Left renal cortex interstitium (tissue), 4 donors: ENCODE measurements around the gene CLIP2. TPM values are rescaled to one million over a fixed set of nuclear protein-coding genes. Genes with fewer than 3 reads are reported as not detected.
"Not testable (repeated sequence)": the region's sequence is repeated elsewhere in the genome, so short reads cannot be mapped to it uniquely, and the experiment has no call there.

Source experiments
- DNase-seq, 4 donors: peaks; one replicate each; pipeline ENCODE4 v3.0.0-alpha.2; 2013; ENCODE audit warnings: low read depth in 4 of 4, low spot score in 2 of 4, missing footprints in 1 of 4
- polyA plus RNA-seq, 4 donors: library from polyadenylated mRNA; unstranded; fragments of 120-200 nt; gene quantifications; one replicate each; pipeline ENCODE4 v1.2.1, GENCODE V29; 2013; ENCODE audit not compliant: insufficient read length in 4 of 4

The CLIP2 gene
- polyA plus RNA-seq, 4 donors = 26.0 to 38.2 (median 30.4) TPM

DNA sequence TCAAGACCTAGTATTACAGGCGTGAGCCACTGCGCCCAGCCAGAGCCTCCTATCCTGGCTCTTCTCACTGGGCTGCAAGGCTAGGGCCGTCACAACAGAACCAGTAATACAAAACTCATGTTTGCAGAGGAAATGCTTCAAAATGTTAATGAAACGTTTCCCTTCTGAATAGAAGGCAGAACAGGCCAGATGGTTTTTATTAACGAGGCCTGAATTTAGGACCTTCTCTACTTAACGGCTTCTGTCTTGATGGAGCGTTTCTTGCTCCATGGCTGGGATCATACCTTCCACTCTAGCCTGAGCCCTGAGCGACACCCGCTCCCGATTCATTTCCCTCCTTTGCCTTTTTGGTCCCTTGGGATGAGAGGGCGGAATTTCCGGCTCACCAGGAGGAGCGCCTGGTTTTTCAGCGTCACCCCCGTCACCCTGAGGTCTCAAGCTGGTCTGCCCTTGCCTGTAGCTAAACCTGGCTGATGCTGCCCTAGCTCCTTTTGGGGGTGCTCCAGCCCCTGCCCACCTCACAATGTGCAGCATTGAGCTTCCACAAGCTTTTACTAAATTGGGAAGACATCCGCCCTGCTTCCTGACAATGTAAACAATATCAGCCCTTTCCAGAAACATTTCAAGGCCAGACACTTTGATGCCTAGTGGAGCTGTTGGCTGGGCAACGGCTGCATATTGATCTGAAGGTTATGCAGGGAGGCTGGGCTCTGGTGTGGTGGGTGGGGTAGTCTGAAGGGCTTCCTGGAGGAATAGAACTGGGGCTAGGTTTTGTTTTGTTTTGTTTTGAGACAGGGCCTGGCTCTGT lies 5.2 kb downstream of the CLIP2 start:
- DNase-seq = no peak

DNA sequence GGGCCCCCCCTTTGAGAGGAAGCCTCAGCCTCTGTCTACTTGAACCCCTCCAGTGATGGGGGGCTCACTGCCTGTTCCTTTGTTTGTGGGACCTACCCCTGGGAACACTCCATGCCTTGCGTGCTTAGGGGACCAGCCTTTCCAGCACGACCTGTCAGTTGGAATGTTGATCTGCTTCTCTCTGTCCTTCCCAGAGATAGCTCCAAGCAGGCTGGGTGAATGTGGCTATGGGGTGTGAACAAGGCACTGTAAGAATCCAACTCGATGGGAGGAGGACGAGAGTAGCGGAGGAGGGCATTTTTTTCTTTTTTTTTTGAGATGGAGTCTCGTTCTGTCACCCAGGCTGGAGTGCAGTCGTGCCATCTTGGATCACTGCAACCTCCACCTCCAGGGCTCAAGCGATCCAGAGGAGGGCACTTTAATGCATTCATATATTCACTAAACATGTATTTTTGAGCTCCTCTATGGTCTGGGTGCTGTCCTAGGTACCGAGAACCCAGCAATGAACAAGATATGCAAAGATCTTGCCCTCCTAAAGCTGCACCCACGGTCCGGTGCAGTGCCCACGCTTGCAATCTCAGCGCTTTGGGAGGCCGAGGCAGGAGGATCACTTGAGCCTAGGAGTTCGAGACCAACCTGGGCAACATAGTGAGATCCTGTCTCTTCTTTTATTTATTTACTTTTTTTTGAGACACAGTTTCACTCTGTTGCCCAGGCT lies 8.5 kb downstream of the CLIP2 start:
- DNase-seq = no peak

DNA sequence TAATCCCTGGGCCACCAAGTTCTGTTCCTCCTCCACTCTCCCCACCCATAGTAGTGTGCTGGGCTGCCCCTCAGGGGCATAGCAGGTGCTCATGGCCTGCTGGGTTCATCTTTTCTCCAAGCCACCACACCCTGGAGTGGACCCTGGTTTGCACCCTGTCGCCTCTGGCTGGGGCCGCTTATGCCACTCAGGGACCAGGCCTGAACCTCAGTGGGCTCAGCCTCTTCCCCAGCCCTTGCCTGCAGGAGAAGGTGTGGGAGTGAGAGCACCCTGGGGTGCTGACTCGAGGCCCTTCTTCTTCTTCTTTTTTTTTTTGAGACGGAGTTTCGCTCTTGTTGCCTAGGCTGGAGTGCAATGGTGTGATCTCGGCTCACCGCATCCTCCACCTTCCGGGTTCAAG lies 10.2 kb downstream of the CLIP2 start:
- DNase-seq = no peak

DNA sequence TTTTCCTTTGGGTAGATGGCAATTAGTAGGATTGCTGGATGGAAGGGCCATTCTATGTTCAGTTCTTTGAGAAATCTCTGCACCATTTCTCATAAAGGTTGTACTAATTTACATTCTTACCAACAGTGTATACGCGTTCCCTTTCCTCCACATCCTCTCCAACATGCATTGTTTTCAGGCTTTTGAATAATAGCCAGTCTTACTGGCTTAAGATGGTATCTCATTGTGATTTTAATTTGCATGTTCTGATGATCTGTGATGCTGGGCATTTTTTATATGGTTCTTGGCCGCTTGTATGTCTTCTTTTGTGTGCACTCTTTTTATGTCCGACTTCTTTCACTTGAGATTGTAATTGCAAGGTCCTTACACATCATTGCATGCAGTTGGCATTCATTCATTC lies 11.7 kb downstream of the CLIP2 start:
- no peak for DNase-seq

- no peak for DNase-seq
Observed at GRCh38 chr7:74302745-74303221, 13.6 kb downstream of the CLIP2 start.

- DNase-seq = no peak
Observed at GRCh38 chr7:74304550-74304949, 15.3 kb downstream of the CLIP2 start.

GRCh38 chr7:74306004-74306729 lies 17.0 kb downstream of the CLIP2 start:
- DNase-seq = no peak

DNA sequence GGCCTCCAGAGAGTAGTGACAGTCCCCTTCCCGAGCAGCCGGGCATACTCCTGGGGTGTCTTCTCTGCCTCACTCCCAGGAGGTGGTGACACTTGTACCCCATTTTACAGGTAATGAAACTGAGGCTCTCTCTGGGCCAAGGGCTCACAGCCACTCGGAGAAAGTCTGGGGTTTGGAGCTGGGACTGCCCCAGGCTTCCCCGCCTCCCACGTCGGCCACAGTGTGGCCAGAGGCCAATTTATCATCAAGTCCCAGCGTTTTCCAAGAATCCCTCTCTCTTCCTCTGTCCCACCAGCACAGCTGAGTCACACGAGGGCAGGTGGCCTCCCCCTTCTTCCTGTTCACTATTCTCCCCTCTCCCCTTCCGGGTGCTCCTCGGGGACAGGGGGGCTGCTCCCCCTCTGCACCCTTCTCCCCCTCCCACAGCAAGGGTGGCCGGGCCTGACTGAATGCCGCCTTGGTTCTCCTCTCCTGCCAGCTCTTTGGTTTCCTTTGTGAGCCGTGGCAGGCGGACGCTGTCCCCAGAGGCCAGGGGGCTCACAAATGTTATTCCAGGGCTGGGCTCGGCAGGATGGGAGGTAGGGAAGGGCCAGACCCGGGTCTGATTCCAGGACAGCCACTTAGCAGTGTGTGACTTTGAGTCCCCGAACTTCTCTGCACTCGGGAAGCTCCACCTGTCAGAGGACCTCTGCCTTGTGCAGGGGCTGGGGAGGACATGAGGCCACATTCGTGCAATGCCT lies 17.7 kb downstream of the CLIP2 start:
- no peak for DNase-seq

GRCh38 chr7:74307738-74308505 lies 18.7 kb downstream of the CLIP2 start:
- DNase-seq = no peak

DNA sequence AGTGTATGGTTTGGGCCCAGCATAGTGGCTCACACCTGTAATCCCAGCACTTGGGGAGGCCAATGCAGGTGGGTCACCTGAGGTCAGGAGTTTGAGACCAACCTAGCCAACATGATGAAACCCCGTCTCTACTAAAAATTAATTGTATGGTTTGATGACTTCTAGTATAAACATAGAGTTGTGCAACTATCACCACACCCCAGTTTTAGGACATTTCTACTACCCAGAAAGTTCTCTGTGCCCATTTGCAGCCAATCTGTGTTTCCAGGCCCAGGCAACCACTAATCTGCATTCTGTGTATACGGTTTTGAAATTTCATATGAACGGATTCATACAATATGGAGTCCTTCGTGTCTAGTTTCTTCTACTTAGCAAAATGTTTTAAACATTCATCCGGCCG lies 20.0 kb downstream of the CLIP2 start:
- DNase-seq = no peak

- no peak for DNase-seq
Observed at GRCh38 chr7:74311305-74311744, 22.1 kb downstream of the CLIP2 start.

- DNase-seq = no peak
Observed at GRCh38 chr7:74312418-74313028, 23.3 kb downstream of the CLIP2 start.

GRCh38 chr7:74315891-74316290 lies 26.7 kb downstream of the CLIP2 start:
- not testable (repeated sequence) for DNase-seq

DNA sequence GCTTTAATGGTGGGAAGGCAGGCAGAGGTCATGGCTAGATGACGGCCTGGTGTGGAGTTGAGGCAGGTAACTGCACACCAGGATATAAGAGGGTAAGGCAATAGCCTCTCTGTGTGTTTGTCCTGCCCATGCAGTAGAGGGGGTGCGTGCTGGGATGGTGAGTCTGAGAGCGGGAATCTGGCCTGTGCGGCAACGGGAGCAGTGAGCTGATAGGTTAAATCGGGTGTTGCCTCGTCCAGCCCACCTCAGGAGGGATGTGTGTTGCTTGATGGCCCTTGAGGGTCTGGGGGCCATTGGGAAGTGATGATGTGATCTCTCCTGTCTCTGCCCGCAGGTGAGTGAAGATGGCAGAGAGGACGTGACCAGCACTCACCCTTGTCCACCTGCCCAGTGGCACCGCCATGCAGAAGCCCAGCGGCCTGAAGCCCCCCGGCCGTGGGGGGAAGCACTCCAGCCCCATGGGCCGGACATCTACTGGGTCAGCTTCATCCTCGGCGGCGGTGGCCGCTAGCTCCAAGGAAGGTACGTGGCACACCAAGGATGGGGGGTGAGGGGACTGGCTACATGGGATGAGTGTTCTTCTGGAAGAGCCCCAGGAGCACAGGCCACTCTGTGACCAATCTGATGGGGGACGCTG lies 28.1 kb downstream of the CLIP2 start:
- no peak for DNase-seq

- DNase-seq = no peak
Observed at GRCh38 chr7:74318043-74318442, 28.8 kb downstream of the CLIP2 start.

GRCh38 chr7:74320645-74321221 lies 31.5 kb downstream of the CLIP2 start:
- no peak for DNase-seq

- DNase-seq = not testable (repeated sequence)
Observed at GRCh38 chr7:74322892-74323291, 33.7 kb downstream of the CLIP2 start.

- no peak for DNase-seq
Observed at GRCh38 chr7:74324531-74325209, 35.5 kb downstream of the CLIP2 start.
